ENCODE results near the gene EPHB1. TPM values are rescaled to one million over a fixed set of nuclear protein-coding genes. Genes with fewer than 3 reads are reported as not detected.

The EPHB1 gene
- total RNA-seq, 1 experiment from 2014 or later, result 0.86 TPM

DNA sequence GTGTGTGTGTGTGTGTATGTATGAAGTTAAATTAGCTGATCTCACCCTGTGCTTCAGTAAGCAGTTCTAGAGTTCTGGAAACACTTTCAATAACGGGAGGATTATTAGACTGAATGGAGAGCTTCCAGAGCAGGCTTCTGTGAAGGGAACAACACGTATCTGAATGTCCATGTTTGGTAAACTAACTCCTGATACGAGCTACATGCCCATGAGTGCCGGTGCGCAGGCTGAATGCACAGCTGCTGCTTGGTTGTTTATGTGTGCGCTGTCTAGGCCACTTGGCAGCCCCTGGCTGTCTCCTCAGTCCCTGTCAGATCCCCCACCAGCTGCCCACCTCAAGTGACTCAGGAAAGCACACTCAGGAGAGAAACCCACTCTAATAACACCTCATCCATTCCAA, 137.0 kb downstream of the EPHB1 start:
- no peak overlapping the region for H3K27ac ChIP-seq (ENCODE audit: low read depth, low read length)
- no TSS peak for BruUV-seq (replicated peaks)
- TF ChIP-seq EZH2phosphoT487 (IDR thresholded peaks at IDR 0.05; ENCODE audit: borderline replicate concordance) (no peak), POLR2AphosphoS5 (IDR thresholded peaks at IDR 0.05; ENCODE audit: low read depth, low read length) (no peak), SP1 (IDR thresholded peaks at IDR 0.05; ENCODE audit: low read depth) (no peak), CBX3 (IDR thresholded peaks at IDR 0.05; ENCODE audit: low read depth) (no peak), ELF1 (IDR thresholded peaks at IDR 0.05; ENCODE audit: borderline replicate concordance, low read depth) (no peak), YY1 (IDR thresholded peaks at IDR 0.05; ENCODE audit: extremely low read depth, insufficient replicate concordance, low read depth, low read length) (no peak), TCF7L2 (IDR thresholded peaks at IDR 0.05; ENCODE audit: borderline replicate concordance, extremely low read depth, insufficient read depth, insufficient read length) (no peak), EZH2 (IDR thresholded peaks at IDR 0.05) (no peak), ZFX (IDR thresholded peaks at IDR 0.05) (no peak), FOSL1 (IDR thresholded peaks at IDR 0.05; ENCODE audit: low read depth) (no peak), EGR1 (IDR thresholded peaks at IDR 0.05; ENCODE audit: low read depth) (no peak), SIN3A (IDR thresholded peaks at IDR 0.05; ENCODE audit: low read depth) (no peak), CEBPB (IDR thresholded peaks at IDR 0.05; ENCODE audit: low read depth) (no peak), RAD21 (IDR thresholded peaks at IDR 0.05; ENCODE audit: low read depth) (no peak)
- TF ChIP-seq, protein P1, sequence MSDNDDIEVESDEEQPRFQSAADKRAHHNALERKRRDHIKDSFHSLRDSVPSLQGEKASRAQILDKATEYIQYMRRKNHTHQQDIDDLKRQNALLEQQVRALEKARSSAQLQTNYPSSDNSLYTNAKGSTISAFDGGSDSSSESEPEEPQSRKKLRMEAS (IDR thresholded peaks at IDR 0.05), result no peak
- TF ChIP-seq, protein P2, sequence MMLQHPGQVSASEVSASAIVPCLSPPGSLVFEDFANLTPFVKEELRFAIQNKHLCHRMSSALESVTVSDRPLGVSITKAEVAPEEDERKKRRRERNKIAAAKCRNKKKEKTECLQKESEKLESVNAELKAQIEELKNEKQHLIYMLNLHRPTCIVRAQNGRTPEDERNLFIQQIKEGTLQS (IDR thresholded peaks at IDR 0.05), result no peak
- TF ChIP-seq, protein P3, sequence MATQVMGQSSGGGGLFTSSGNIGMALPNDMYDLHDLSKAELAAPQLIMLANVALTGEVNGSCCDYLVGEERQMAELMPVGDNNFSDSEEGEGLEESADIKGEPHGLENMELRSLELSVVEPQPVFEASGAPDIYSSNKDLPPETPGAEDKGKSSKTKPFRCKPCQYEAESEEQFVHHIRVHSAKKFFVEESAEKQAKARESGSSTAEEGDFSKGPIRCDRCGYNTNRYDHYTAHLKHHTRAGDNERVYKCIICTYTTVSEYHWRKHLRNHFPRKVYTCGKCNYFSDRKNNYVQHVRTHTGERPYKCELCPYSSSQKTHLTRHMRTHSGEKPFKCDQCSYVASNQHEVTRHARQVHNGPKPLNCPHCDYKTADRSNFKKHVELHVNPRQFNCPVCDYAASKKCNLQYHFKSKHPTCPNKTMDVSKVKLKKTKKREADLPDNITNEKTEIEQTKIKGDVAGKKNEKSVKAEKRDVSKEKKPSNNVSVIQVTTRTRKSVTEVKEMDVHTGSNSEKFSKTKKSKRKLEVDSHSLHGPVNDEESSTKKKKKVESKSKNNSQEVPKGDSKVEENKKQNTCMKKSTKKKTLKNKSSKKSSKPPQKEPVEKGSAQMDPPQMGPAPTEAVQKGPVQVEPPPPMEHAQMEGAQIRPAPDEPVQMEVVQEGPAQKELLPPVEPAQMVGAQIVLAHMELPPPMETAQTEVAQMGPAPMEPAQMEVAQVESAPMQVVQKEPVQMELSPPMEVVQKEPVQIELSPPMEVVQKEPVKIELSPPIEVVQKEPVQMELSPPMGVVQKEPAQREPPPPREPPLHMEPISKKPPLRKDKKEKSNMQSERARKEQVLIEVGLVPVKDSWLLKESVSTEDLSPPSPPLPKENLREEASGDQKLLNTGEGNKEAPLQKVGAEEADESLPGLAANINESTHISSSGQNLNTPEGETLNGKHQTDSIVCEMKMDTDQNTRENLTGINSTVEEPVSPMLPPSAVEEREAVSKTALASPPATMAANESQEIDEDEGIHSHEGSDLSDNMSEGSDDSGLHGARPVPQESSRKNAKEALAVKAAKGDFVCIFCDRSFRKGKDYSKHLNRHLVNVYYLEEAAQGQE (IDR thresholded peaks at IDR 0.05; ENCODE audit: low read depth), result no peak
- TF ChIP-seq, protein P4, sequence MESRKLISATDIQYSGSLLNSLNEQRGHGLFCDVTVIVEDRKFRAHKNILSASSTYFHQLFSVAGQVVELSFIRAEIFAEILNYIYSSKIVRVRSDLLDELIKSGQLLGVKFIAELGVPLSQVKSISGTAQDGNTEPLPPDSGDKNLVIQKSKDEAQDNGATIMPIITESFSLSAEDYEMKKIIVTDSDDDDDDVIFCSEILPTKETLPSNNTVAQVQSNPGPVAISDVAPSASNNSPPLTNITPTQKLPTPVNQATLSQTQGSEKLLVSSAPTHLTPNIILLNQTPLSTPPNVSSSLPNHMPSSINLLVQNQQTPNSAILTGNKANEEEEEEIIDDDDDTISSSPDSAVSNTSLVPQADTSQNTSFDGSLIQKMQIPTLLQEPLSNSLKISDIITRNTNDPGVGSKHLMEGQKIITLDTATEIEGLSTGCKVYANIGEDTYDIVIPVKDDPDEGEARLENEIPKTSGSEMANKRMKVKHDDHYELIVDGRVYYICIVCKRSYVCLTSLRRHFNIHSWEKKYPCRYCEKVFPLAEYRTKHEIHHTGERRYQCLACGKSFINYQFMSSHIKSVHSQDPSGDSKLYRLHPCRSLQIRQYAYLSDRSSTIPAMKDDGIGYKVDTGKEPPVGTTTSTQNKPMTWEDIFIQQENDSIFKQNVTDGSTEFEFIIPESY (IDR thresholded peaks at IDR 0.05; ENCODE audit: extremely low read depth, insufficient replicate concordance, low read length), result no peak
- CTCF ChIA-PET, result no interaction called here
- H3K9me3 ChIP-seq (ENCODE audit: control insufficient read depth in 1 of 2, insufficient read depth in 1 of 2, low read depth in 1 of 2, low read length in 2 of 2), result no peaks in the 10 kb centered on the region
- no peaks in the 10 kb centered on the region for H3K9me2 ChIP-seq (ENCODE audit: insufficient read depth)
- H4K20me1 ChIP-seq (ENCODE audit: insufficient read depth), result no peaks in the 10 kb centered on the region
- no peaks in the 10 kb centered on the region for H3K36me3 ChIP-seq (ENCODE audit: control insufficient read depth in 1 of 2, insufficient read depth in 2 of 2, low read length in 2 of 2)
- POLR2A ChIA-PET, result no interaction called here
- intact Hi-C loops (cut with micrococcal nuclease), result no loop called here
- H3K4me3 ChIP-seq (replicated peaks in 1 of 2; ENCODE audit: low read depth in 1 of 2, low read length in 2 of 2), result no peak overlapping the region
- H3K9ac ChIP-seq (ENCODE audit: low read length), result no peak overlapping the region
- no peaks in the 10 kb centered on the region for H3K4me1 ChIP-seq (ENCODE audit: control insufficient read depth in 1 of 2, insufficient read depth in 2 of 2, low read length in 2 of 2)
- ATAC-seq, result no peak
- DNase-seq (ENCODE audit: low read depth, low spot score), result no peak
- H3K79me2 ChIP-seq (ENCODE audit: insufficient read depth, low read length), result no peaks in the 10 kb centered on the region
- no peak overlapping the region for H3K4me2 ChIP-seq (ENCODE audit: low read length)
- peaks cover 15% of the 10 kb centered on the region for H3K27me3 ChIP-seq (ENCODE audit: insufficient read depth, low read length)
- no peak overlapping the region for H2AFZ ChIP-seq (ENCODE audit: low read depth, low read length, poor library complexity, severe bottlenecking)
- RAD21 ChIA-PET (ENCODE audit: low non-redundant PET in 1 of 2, low total read pairs in 2 of 2, uncharacterized antibody in 2 of 2, unreplicated experiment in 2 of 2), result no interaction called here

All from HCT116 (cell line).